HepG2 (cell line): ENCODE data around the gene MAPK12. TPM values are rescaled to one million over a fixed set of nuclear protein-coding genes. Genes with fewer than 3 reads are reported as not detected.

Experiments
- ATAC-seq: fragments of 200-7000 bp; cut with Tn5 transposase; 3 replicates; pipeline ENCODE4 v1.9.1; 2020; ENCODE audit warnings: mild to moderate bottlenecking, moderate library complexity
- BruUV-seq: library from RNA; stranded (reverse); fragments of 400-500 nt; replicated peaks from 2 replicates; lab custom pipeline; 2021; lab: Mats Ljungman, UMichigan
- CTCF ChIA-PET: fragments of 300-600 bp; formaldehyde crosslinking; extraction: SDS; loops from one replicate; lab custom pipeline; 2021; ENCODE audit warnings: low total read pairs, inconsistent platforms, low intra/inter-chr PET ratio; lab: Yijun Ruan, JAX
- POLR2A ChIA-PET: fragments of 350-600 bp; sonication (Branson Sonifier 250); formaldehyde crosslinking; loops from one replicate; lab custom pipeline; 2020; ENCODE audit warnings: antibody characterized with exemption, inconsistent platforms; lab: Yijun Ruan, JAX
- DNase-seq: peaks from one replicate; pipeline ENCODE4 v3.0.0-alpha.2; 2015; ENCODE audit warnings: low spot score
- FAIRE-seq: peaks from 3 replicates; lab custom pipeline; 2011; peaks lifted over from hg19 to GRCh38; lab: Jason Lieb, UNC
- H2AFZ ChIP-seq: one replicate; pipeline ENCODE4 v1.6.1; 2011; ENCODE audit warnings: low read length, inconsistent platforms
- H3K27ac ChIP-seq: fragments of 300-600 bp; 3 replicates; pipeline ENCODE4 v1.8.0; 2011; ENCODE audit warnings: mixed run types, mild to moderate bottlenecking, mixed read lengths, low read length, inconsistent platforms; ENCODE audit not compliant: insufficient read depth; ENCODE audit errors: extremely low read length
- H3K27me3 ChIP-seq, 2 experiments: fragments of 200-600 bp in 1 of 2; 2 replicates in 1 of 2; 3 replicates in 1 of 2; pipeline versions ENCODE4 v1.6.0 to v1.8.0; 2011; ENCODE audit warnings: low read length in 2 of 2, mild to moderate bottlenecking in 2 of 2, moderate library complexity in 2 of 2, inconsistent platforms in 1 of 2; ENCODE audit not compliant: insufficient read depth in 2 of 2, control insufficient read depth in 1 of 2
- H3K36me3 ChIP-seq, 2 experiments: fragments of 200-600 bp in 1 of 2; replicated peaks in 1 of 2; 2 replicates in 1 of 2; 3 replicates in 1 of 2; pipeline versions ENCODE4 v1.5.1 to v1.8.0; 2011; ENCODE audit warnings: low read length in 2 of 2, inconsistent platforms in 1 of 2; ENCODE audit not compliant: insufficient read depth in 2 of 2, control insufficient read depth in 1 of 2
- H3K4me1 ChIP-seq: 2 replicates; pipeline ENCODE4 v1.5.1; 2012; ENCODE audit warnings: low read length, inconsistent platforms; ENCODE audit not compliant: insufficient read depth
- H3K4me2 ChIP-seq: 2 replicates; pipeline ENCODE4 v1.6.0; 2011; ENCODE audit warnings: low read depth, low read length, inconsistent platforms
- H3K4me3 ChIP-seq, 3 experiments: fragments of 200-600 bp in 1 of 3; sonication (generic), shearing (Covaris generic) in 1 of 3; replicated peaks in 1 of 3; 2 replicates each; pipeline ENCODE4 v1.5.1; 2011 to 2016; ENCODE audit warnings: low read length in 3 of 3, inconsistent platforms in 2 of 3, low read depth in 2 of 3, mild to moderate bottlenecking in 2 of 3, control low read depth in 1 of 3, mixed read lengths in 1 of 3; ENCODE audit not compliant: insufficient read depth in 1 of 3
- H3K79me2 ChIP-seq: one replicate; pipeline ENCODE4 v1.6.1; 2011; ENCODE audit warnings: low read length, inconsistent platforms; ENCODE audit not compliant: insufficient read depth
- H3K9ac ChIP-seq: 2 replicates; pipeline ENCODE4 v1.6.0; 2011; ENCODE audit warnings: mild to moderate bottlenecking, low read depth, low read length, inconsistent platforms; ENCODE audit not compliant: insufficient read depth
- H3K9me3 ChIP-seq: 2 replicates; pipeline ENCODE4 v1.5.1; 2012; ENCODE audit warnings: mild to moderate bottlenecking, low read length
- H4K20me1 ChIP-seq: 2 replicates; pipeline ENCODE4 v1.6.0; 2011; ENCODE audit warnings: inconsistent platforms, mild to moderate bottlenecking, low read length, moderate library complexity; ENCODE audit not compliant: insufficient read depth
- FOSL1 ChIP-seq: sonication (generic); formaldehyde crosslinking; IDR thresholded peaks from 2 replicates; pipeline ENCODE4 v1.9.0; 2021; ENCODE audit warnings: missing genetic modification reagents, borderline replicate concordance
- IKZF1 ChIP-seq: fragments of 450-650 bp; IDR thresholded peaks from 2 replicates; pipeline ENCODE4 v1.7.1; 2016
- MNT ChIP-seq: fragments of 450-650 bp; IDR thresholded peaks from 2 replicates; pipeline ENCODE4 v1.6.1; 2016
- NFATC3 ChIP-seq: sonication (generic); formaldehyde crosslinking; IDR thresholded peaks from 2 replicates; pipeline ENCODE4 v1.5.1; 2020; ENCODE audit warnings: mild to moderate bottlenecking, missing genetic modification reagents
- ZMAT3 ChIP-seq: sonication (generic); formaldehyde crosslinking; conservative IDR thresholded peaks from 2 replicates; pipeline ENCODE4 v1.7.0; 2021; ENCODE audit warnings: missing genetic modification reagents
- ZNF746 ChIP-seq: sonication (generic); formaldehyde crosslinking; IDR thresholded peaks from 2 replicates; pipeline ENCODE4 v1.8.0; 2022; ENCODE audit warnings: mild to moderate bottlenecking, missing genetic modification reagents
- ZNF75D ChIP-seq: sonication (generic); formaldehyde crosslinking; IDR thresholded peaks from 2 replicates; pipeline ENCODE4 v1.8.1; 2023; ENCODE audit warnings: missing genetic modification reagents, mild to moderate bottlenecking, borderline replicate concordance
- ZNF772 ChIP-seq: sonication (generic); formaldehyde crosslinking; IDR thresholded peaks from 2 replicates; pipeline ENCODE4 v1.5.0; 2020; ENCODE audit warnings: mild to moderate bottlenecking, missing genetic modification reagents
- ZSCAN20 ChIP-seq: sonication (generic); formaldehyde crosslinking; IDR thresholded peaks from 2 replicates; pipeline ENCODE4 v1.4.0; 2020; ENCODE audit warnings: missing genetic modification reagents, mild to moderate bottlenecking, borderline replicate concordance
- WGBS: methylation state at CpG from one replicate; pipeline ENCODE4 v1.1.6; 2017; ENCODE audit warnings: low lambda C conversion rate; 5-methylcytosine and 5-hydroxymethylcytosine counted together
- in situ Hi-C: cut with HindIII; loops from 2 replicates; pipeline ENCODE4 v1.10.0; 2017; ENCODE audit warnings: low pct_unique_long_range_greater_than_20kb; ENCODE audit not compliant: extremely low pct_ligation_motif_present
- intact Hi-C: fragments of 100-400 bp; cut with micrococcal nuclease; formaldehyde crosslinking; loops from one replicate; pipeline ENCODE4 v1.10.0; 2022; ENCODE audit not compliant: unreplicated experiment
- polyA plus RNA-seq, 8 experiments: library from polyadenylated mRNA; depleted of rRNA in 3 of 8; stranded (reverse) in 7 of 8; unstranded in 1 of 8; fragments of >200 nt; fragmentation: Illumina TruSeq in 4 of 8; extraction: Trizol in 4 of 8; gene quantifications; 2 replicates each; pipeline versions ENCODE4 v1.2.1 to v1.2.3, GENCODE V29; 2011 to 2016; ENCODE audit warnings: low read depth in 4 of 8, missing spikeins in 1 of 8, mixed read lengths in 1 of 8; ENCODE audit not compliant: insufficient read depth in 1 of 8
- total RNA-seq, 5 experiments: library from RNA; depleted of rRNA; stranded (reverse); fragments of >200 nt; fragmentation: Illumina TruSeq; extraction: Trizol; gene quantifications; 2 replicates each; pipeline ENCODE4 v1.2.3, GENCODE V29; 2016; ENCODE audit warnings: low read depth in 1 of 5
- TF ChIP-seq, protein P1 (sequence below): sonication (generic); formaldehyde crosslinking; IDR thresholded peaks from 2 replicates; pipeline ENCODE4 v1.4.0; 2020; ENCODE audit warnings: missing genetic modification reagents, low read depth, mild to moderate bottlenecking, borderline replicate concordance
- TF ChIP-seq, protein P2 (sequence below): sonication (generic); formaldehyde crosslinking; conservative IDR thresholded peaks from 2 replicates; pipeline ENCODE4 v1.4.0; 2020; ENCODE audit warnings: mild to moderate bottlenecking, missing genetic modification reagents, moderate library complexity

The MAPK12 gene
- total and polyA plus RNA-seq, 2 of the 13 experiments (the other 11 are each of a cell fraction or from before 2014, with no cell fraction given) = 22.2 to 23.3 TPM

DNA sequence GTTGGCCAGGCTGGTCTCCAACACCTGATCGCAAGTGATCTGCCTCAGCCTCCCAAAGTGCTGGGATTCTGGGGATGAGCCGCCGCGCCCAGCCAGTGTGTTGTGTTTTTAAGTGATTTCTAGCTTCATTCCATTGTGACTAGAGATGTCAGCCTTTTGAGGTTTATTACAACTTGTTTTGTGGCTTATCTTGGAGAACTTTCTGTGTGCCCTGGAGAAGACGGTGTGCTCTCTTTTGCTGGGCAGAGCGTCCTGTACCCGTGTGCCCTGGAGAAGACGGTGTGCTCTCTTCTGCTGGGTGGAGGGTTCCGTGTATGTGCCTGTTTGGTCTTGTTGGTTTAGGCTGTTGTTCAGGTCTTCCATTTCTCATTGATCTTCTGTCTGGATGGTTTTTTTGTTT, 48.2 kb downstream of the MAPK12 start:
- no peak for TF ChIP-seq ZMAT3 (CRISPR knock-in tag)
- TF ChIP-seq FOSL1 (CRISPR knock-in tag) = no peak
- TF ChIP-seq IKZF1 = no peak
- no peak for TF ChIP-seq ZSCAN20 (CRISPR knock-in tag)
- no peak for TF ChIP-seq ZNF75D (CRISPR knock-in tag)
- TF ChIP-seq, protein P1, sequence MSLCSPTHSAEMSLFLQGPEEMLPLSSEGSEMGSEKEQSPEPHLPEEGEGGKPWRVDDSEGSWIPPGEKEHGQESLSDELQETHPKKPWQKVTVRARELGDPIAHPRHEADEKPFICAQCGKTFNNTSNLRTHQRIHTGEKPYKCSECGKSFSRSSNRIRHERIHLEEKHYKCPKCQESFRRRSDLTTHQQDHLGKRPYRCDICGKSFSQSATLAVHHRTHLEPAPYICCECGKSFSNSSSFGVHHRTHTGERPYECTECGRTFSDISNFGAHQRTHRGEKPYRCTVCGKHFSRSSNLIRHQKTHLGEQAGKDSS = no peak
- TF ChIP-seq, protein P2, sequence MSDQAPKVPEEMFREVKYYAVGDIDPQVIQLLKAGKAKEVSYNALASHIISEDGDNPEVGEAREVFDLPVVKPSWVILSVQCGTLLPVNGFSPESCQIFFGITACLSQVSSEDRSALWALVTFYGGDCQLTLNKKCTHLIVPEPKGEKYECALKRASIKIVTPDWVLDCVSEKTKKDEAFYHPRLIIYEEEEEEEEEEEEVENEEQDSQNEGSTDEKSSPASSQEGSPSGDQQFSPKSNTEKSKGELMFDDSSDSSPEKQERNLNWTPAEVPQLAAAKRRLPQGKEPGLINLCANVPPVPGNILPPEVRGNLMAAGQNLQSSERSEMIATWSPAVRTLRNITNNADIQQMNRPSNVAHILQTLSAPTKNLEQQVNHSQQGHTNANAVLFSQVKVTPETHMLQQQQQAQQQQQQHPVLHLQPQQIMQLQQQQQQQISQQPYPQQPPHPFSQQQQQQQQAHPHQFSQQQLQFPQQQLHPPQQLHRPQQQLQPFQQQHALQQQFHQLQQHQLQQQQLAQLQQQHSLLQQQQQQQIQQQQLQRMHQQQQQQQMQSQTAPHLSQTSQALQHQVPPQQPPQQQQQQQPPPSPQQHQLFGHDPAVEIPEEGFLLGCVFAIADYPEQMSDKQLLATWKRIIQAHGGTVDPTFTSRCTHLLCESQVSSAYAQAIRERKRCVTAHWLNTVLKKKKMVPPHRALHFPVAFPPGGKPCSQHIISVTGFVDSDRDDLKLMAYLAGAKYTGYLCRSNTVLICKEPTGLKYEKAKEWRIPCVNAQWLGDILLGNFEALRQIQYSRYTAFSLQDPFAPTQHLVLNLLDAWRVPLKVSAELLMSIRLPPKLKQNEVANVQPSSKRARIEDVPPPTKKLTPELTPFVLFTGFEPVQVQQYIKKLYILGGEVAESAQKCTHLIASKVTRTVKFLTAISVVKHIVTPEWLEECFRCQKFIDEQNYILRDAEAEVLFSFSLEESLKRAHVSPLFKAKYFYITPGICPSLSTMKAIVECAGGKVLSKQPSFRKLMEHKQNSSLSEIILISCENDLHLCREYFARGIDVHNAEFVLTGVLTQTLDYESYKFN (CRISPR knock-in tag) = no peak
- TF ChIP-seq NFATC3 (CRISPR knock-in tag) = no peak
- TF ChIP-seq ZNF746 (CRISPR knock-in tag) = no peak
- no peak for TF ChIP-seq ZNF772 (CRISPR knock-in tag)
- TF ChIP-seq MNT = no peak
- Histone ChIP-seq H2AFZ (no peak overlapping the region), H3K9ac (no peak overlapping the region), H3K79me2 (peaks cover 25% of the 10 kb centered on the region), H4K20me1 (peaks cover 5% of the 10 kb centered on the region), H3K4me3 (no peak overlapping the region), H3K4me1 (no peaks in the 10 kb centered on the region), H3K27me3 (no peaks in the 10 kb centered on the region), H3K9me3 (no peaks in the 10 kb centered on the region), H3K27ac (no peak overlapping the region), H3K4me2 (no peak overlapping the region), H3K36me3 (peaks cover 17 to 68% of the 10 kb centered on the region in 2 experiments; a peak in 4 of 5 replicates)
- DNase-seq (no peak), ATAC-seq (no peak), FAIRE-seq (no peak)
- WGBS = 96% methylated on average over 9 of the region's 9 CpGs
- ChIA-PET POLR2A (no interaction called here), CTCF (no interaction called here)
- in situ Hi-C loops (no loop called here), intact Hi-C loops (no loop called here)
- BruUV-seq = no TSS peak
